NB4 (cell line): ENCODE measurements around the gene AFF1.

Experiments used
- CTCF ChIP-seq: IDR thresholded peaks from one replicate; pipeline ENCODE4 v1.5.1; 2012; ENCODE audit warnings: low read depth, low read length
- MAX ChIP-seq: IDR thresholded peaks from 2 replicates; pipeline ENCODE4 v1.6.1; 2011; ENCODE audit warnings: low read depth, low read length
- MYC ChIP-seq: IDR thresholded peaks from 2 replicates; pipeline ENCODE4 v1.6.1; 2011; ENCODE audit warnings: low read depth, low read length

GRCh38 chr4:87077914-87078585, 143.2 kb downstream of the AFF1 start:
- TF ChIP-seq MYC (no peak), CTCF (no peak), MAX (no peak)
